SJCRH30 (cell line): ENCODE data around the gene MKLN1. TPM values are rescaled to one million over a fixed set of nuclear protein-coding genes. Genes with fewer than 3 reads are reported as not detected.

Source experiments
- DNase-seq, 2 experiments: peaks; one replicate each; pipeline ENCODE4 v3.0.0-alpha.2; 2015 to 2020
- H3K27ac ChIP-seq: fragments of 250-450 bp; sonication (Bioruptor Pico); 2 replicates; pipeline ENCODE4 v1.5.1; 2020; ENCODE audit warnings: mild to moderate bottlenecking, moderate library complexity
- H3K27me3 ChIP-seq: fragments of 250-450 bp; sonication (Bioruptor Pico); 2 replicates; pipeline ENCODE4 v1.5.1; 2020; ENCODE audit warnings: mild to moderate bottlenecking, moderate library complexity
- H3K36me3 ChIP-seq: fragments of 250-450 bp; sonication (Bioruptor Pico); 2 replicates; pipeline ENCODE4 v1.5.1; 2020; ENCODE audit warnings: mild to moderate bottlenecking, moderate library complexity
- H3K4me1 ChIP-seq: fragments of 250-450 bp; sonication (Bioruptor Pico); 2 replicates; pipeline ENCODE4 v1.5.1; 2020; ENCODE audit warnings: mild to moderate bottlenecking, moderate library complexity
- H3K4me3 ChIP-seq: fragments of 250-450 bp; sonication (Bioruptor Pico); 2 replicates; pipeline ENCODE4 v1.5.1; 2020; ENCODE audit warnings: mild to moderate bottlenecking, moderate library complexity
- H3K9me3 ChIP-seq: fragments of 250-450 bp; sonication (Bioruptor Pico); replicated peaks from 2 replicates; pipeline ENCODE4 v1.5.1; 2020; ENCODE audit warnings: mild to moderate bottlenecking, moderate library complexity
- total RNA-seq: library from RNA; depleted of rRNA; stranded (reverse); fragments of >200 nt; shearing (Covaris generic); gene quantifications from 2 replicates; pipeline ENCODE4 v1.2.3, GENCODE V29; 2014

The MKLN1 gene
- total RNA-seq, 1 experiment from 2014 or later: 57.9 TPM

GRCh38 chr7:131381069-131381838 is 53.6 kb downstream of the MKLN1 start:
- DNase-seq: no peak
- Histone ChIP-seq H3K27me3 (no peaks in the 10 kb centered on the region), H3K27ac (no peak overlapping the region), H3K4me1 (0 out of 2 replicates have a peak, but pooled peaks cover 3% of the 10 kb centered on the region), H3K9me3 (no peaks in the 10 kb centered on the region), H3K4me3 (no peak overlapping the region), H3K36me3 (peaks cover 8% of the 10 kb centered on the region; the same call in 1 of the 2 replicates)

- H3K4me3 ChIP-seq: no peak overlapping the region
- H3K27ac ChIP-seq: no peak overlapping the region
- H3K4me1 ChIP-seq: 0 out of 2 replicates have a peak, but pooled peaks cover 3% of the 10 kb centered on the region
- DNase-seq: no peak
- H3K36me3 ChIP-seq: peaks cover 8% of the 10 kb centered on the region; the same call in 1 of the 2 replicates
- H3K9me3 ChIP-seq: no peaks in the 10 kb centered on the region
- H3K27me3 ChIP-seq: no peaks in the 10 kb centered on the region
Measured at GRCh38 chr7:131383417-131384285, 56.0 kb downstream of the MKLN1 start.

- peaks cover 8% of the 10 kb centered on the region; the same call in 1 of the 2 replicates for H3K36me3 ChIP-seq
- no peak overlapping the region for H3K4me3 ChIP-seq
- no peak overlapping the region for H3K27ac ChIP-seq
- no peaks in the 10 kb centered on the region for H3K9me3 ChIP-seq
- 0 out of 2 replicates have a peak, but pooled peaks cover 3% of the 10 kb centered on the region for H3K4me1 ChIP-seq
- H3K27me3 ChIP-seq: no peaks in the 10 kb centered on the region
- DNase-seq: no peak
Measured at GRCh38 chr7:131384286-131384635, 56.6 kb downstream of the MKLN1 start.

GRCh38 chr7:131385039-131385605 is 57.4 kb downstream of the MKLN1 start:
- Histone ChIP-seq H3K4me3 (no peak overlapping the region), H3K27me3 (no peaks in the 10 kb centered on the region), H3K27ac (no peak overlapping the region), H3K9me3 (no peaks in the 10 kb centered on the region), H3K36me3 (peaks cover 11% of the 10 kb centered on the region; the same call in 1 of the 2 replicates), H3K4me1 (0 out of 2 replicates have a peak, but pooled peaks cover 3% of the 10 kb centered on the region)
- DNase-seq: no peak

- no peaks in the 10 kb centered on the region for H3K9me3 ChIP-seq
- no peak for DNase-seq
- peaks cover 3% of the 10 kb centered on the region; the same call in 1 of the 2 replicates for H3K4me1 ChIP-seq
- H3K4me3 ChIP-seq: no peak overlapping the region
- H3K27ac ChIP-seq: no peak overlapping the region
- H3K27me3 ChIP-seq: no peaks in the 10 kb centered on the region
- peaks cover 8% of the 10 kb centered on the region; the same call in 1 of the 2 replicates for H3K36me3 ChIP-seq
Measured at GRCh38 chr7:131388126-131388525, 60.5 kb downstream of the MKLN1 start.

GRCh38 chr7:131390275-131390674 is 62.6 kb downstream of the MKLN1 start:
- Histone ChIP-seq H3K27me3 (no peaks in the 10 kb centered on the region), H3K4me1 (peaks cover 3% of the 10 kb centered on the region; the same call in 1 of the 2 replicates), H3K9me3 (no peaks in the 10 kb centered on the region), H3K4me3 (no peak overlapping the region), H3K36me3 (peaks cover 10% of the 10 kb centered on the region), H3K27ac (no peak overlapping the region)
- no peak for DNase-seq

GRCh38 chr7:131391145-131391544 is 63.5 kb downstream of the MKLN1 start:
- Histone ChIP-seq H3K36me3 (peaks cover 10% of the 10 kb centered on the region), H3K27me3 (no peaks in the 10 kb centered on the region), H3K27ac (no peak overlapping the region), H3K4me1 (peaks cover 3% of the 10 kb centered on the region; the same call in 1 of the 2 replicates), H3K4me3 (no peak overlapping the region), H3K9me3 (no peaks in the 10 kb centered on the region)
- DNase-seq: no peak

GRCh38 chr7:131400681-131401176 is 73.1 kb downstream of the MKLN1 start:
- no peak for DNase-seq
- peaks cover 59% of the 10 kb centered on the region for H3K36me3 ChIP-seq

GRCh38 chr7:131401194-131401593 is 73.5 kb downstream of the MKLN1 start:
- H3K36me3 ChIP-seq: peaks cover 59% of the 10 kb centered on the region
- no peak for DNase-seq
- H3K27ac ChIP-seq: no peak overlapping the region
- no peak overlapping the region for H3K4me3 ChIP-seq
- no peaks in the 10 kb centered on the region; the same call in 1 of the 2 replicates for H3K9me3 ChIP-seq
- no peaks in the 10 kb centered on the region for H3K27me3 ChIP-seq
- no peaks in the 10 kb centered on the region for H3K4me1 ChIP-seq

More at GRCh38 chr7:131400681-131401176, 73.1 kb downstream of the MKLN1 start:
- Histone ChIP-seq H3K9me3 (no peaks in the 10 kb centered on the region; the same call in 1 of the 2 replicates), H3K4me1 (no peaks in the 10 kb centered on the region), H3K27me3 (no peaks in the 10 kb centered on the region), H3K27ac (no peak overlapping the region), H3K4me3 (no peak overlapping the region)

GRCh38 chr7:131403322-131403721 is 75.6 kb downstream of the MKLN1 start:
- Histone ChIP-seq H3K36me3 (peaks cover 67% of the 10 kb centered on the region), H3K27me3 (no peaks in the 10 kb centered on the region), H3K9me3 (no peaks in the 10 kb centered on the region; the same call in 1 of the 2 replicates), H3K4me1 (no peaks in the 10 kb centered on the region), H3K27ac (no peak overlapping the region), H3K4me3 (no peak overlapping the region)
- no peak for DNase-seq

- Histone ChIP-seq H3K36me3 (peaks cover 59% of the 10 kb centered on the region), H3K4me3 (no peak overlapping the region), H3K4me1 (no peaks in the 10 kb centered on the region), H3K9me3 (no peaks in the 10 kb centered on the region; the same call in 1 of the 2 replicates), H3K27ac (no peak overlapping the region), H3K27me3 (no peaks in the 10 kb centered on the region)
- no peak for DNase-seq
Measured at GRCh38 chr7:131404226-131404911, 76.7 kb downstream of the MKLN1 start.

GRCh38 chr7:131409129-131409766 is 81.6 kb downstream of the MKLN1 start:
- Histone ChIP-seq H3K9me3 (no peaks in the 10 kb centered on the region), H3K27ac (no peak overlapping the region), H3K4me1 (no peaks in the 10 kb centered on the region)

GRCh38 chr7:131412031-131412430 is 84.4 kb downstream of the MKLN1 start:
- Histone ChIP-seq H3K4me3 (no peak overlapping the region), H3K36me3 (peaks cover 34% of the 10 kb centered on the region), H3K27me3 (no peaks in the 10 kb centered on the region), H3K4me1 (no peaks in the 10 kb centered on the region), H3K9me3 (no peaks in the 10 kb centered on the region), H3K27ac (no peak overlapping the region)
- DNase-seq: no peak

More at GRCh38 chr7:131409129-131409766, 81.6 kb downstream of the MKLN1 start:
- peaks cover 30% of the 10 kb centered on the region for H3K36me3 ChIP-seq
- H3K4me3 ChIP-seq: no peak overlapping the region
- no peaks in the 10 kb centered on the region for H3K27me3 ChIP-seq
- no peak for DNase-seq
